Uterus (tissue), 4 donors: ENCODE measurements around the gene STXBP1. TPM values are rescaled to one million over a fixed set of nuclear protein-coding genes. Genes with fewer than 3 reads are reported as not detected.

ENCODE experiments used
- DNase-seq, 2 donors: peaks; one replicate each; pipeline ENCODE4 v3.0.0-alpha.2; 2019 to 2020
- H3K27ac ChIP-seq, 2 donors: fragments of 200-600 bp; sonication (generic); 1 replicate in 1 of 2; 2 replicates in 1 of 2; pipeline ENCODE4 v1.5.1; 2016 to 2018
- H3K27me3 ChIP-seq, 2 donors: fragments of 200-600 bp; sonication (generic); one replicate each; pipeline ENCODE4 v1.5.1; 2018 to 2019; ENCODE audit warnings: control low read depth in 1 of 2
- H3K36me3 ChIP-seq, 2 donors: fragments of 200-600 bp; sonication (generic); one replicate each; pipeline ENCODE4 v1.5.1; 2019; ENCODE audit warnings: control low read depth in 1 of 2
- H3K4me1 ChIP-seq, 2 donors: fragments of 200-600 bp; sonication (generic); one replicate each; pipeline ENCODE4 v1.5.1; 2018 to 2019; ENCODE audit warnings: control low read depth in 1 of 2
- H3K4me3 ChIP-seq, 2 donors: fragments of 200-600 bp; sonication (generic); 1 replicate in 1 of 2; 2 replicates in 1 of 2; pipeline ENCODE4 v1.5.1; 2018 to 2019; ENCODE audit warnings: mild to moderate bottlenecking in 1 of 2
- H3K9me3 ChIP-seq, 2 donors: fragments of 200-600 bp; sonication (generic); one replicate each; pipeline ENCODE4 v1.5.1; 2019; ENCODE audit warnings: control low read depth in 1 of 2
- POLR2A ChIP-seq, 2 donors: fragments of 450-650 bp; IDR thresholded peaks; one replicate each; pipeline ENCODE4 v1.6.1; 2016; ENCODE audit warnings: antibody characterized with exemption in 2 of 2, mild to moderate bottlenecking in 1 of 2, moderate library complexity in 1 of 2
- intact Hi-C: fragments of 100-400 bp; cut with DNase I; formaldehyde crosslinking; loops from one replicate; pipeline ENCODE4 v1.15.1; 2023; ENCODE audit warnings: low total_unique reads
- total RNA-seq, 4 donors: library from RNA; depleted of rRNA in 3 of 4; stranded (reverse); fragments of >200 nt in 3 of 4; gene quantifications; one replicate each; pipeline versions ENCODE4 v1.1.0 to v1.2.4, GENCODE V29; 2014 to 2023
- TF ChIP-seq, protein P1 (sequence below), 4 experiments: fragments of 200-600 bp in 2 of 4; fragments of 450-650 bp in 2 of 4; sonication (generic) in 2 of 4; IDR thresholded peaks; one replicate each; pipeline ENCODE4 v1.5.1; 2016 to 2019; ENCODE audit warnings: antibody characterized with exemption in 4 of 4, mild to moderate bottlenecking in 2 of 4, moderate library complexity in 1 of 4
- donor health status: DM: yes; HTN: yes; CAD: no.

Gene STXBP1
- total RNA-seq, 4 donors from 2014 or later: 46.6 to 147 (median 99.5) TPM

DNA sequence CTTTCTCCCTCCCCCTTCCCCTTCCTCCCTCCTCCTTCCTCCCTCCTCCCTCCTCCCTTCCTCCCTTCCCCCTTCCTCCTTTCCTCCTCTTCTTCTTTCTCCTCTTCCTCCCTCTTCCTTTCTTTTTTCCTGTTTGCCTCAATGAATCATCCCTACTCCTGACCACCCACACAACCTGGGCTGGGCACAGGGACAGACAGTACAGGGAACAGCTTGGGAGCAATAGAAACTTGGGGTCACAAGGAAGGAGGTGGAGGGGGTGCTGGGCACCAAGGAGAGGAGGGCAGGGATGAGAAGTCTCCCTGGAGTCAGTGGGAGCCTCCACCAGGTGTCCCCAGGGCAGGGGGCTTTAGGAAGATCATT lies 108.8 kb downstream of the STXBP1 start:
- Histone ChIP-seq H3K4me3 (no peak overlapping the region), H3K9me3 (no peaks in the 10 kb centered on the region), H3K36me3 (no peaks in the 10 kb centered on the region), H3K27me3 (no peaks in the 10 kb centered on the region), H3K4me1 (no peaks in the 10 kb centered on the region), H3K27ac (no peak overlapping the region)
- TF ChIP-seq, protein P1, sequence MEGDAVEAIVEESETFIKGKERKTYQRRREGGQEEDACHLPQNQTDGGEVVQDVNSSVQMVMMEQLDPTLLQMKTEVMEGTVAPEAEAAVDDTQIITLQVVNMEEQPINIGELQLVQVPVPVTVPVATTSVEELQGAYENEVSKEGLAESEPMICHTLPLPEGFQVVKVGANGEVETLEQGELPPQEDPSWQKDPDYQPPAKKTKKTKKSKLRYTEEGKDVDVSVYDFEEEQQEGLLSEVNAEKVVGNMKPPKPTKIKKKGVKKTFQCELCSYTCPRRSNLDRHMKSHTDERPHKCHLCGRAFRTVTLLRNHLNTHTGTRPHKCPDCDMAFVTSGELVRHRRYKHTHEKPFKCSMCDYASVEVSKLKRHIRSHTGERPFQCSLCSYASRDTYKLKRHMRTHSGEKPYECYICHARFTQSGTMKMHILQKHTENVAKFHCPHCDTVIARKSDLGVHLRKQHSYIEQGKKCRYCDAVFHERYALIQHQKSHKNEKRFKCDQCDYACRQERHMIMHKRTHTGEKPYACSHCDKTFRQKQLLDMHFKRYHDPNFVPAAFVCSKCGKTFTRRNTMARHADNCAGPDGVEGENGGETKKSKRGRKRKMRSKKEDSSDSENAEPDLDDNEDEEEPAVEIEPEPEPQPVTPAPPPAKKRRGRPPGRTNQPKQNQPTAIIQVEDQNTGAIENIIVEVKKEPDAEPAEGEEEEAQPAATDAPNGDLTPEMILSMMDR (IDR thresholded peaks at IDR 0.05): no peak
- TF ChIP-seq POLR2A (IDR thresholded peaks at IDR 0.05): no peak
- no peak for DNase-seq
- intact Hi-C loops: loop anchor here (10.0 kb wide), 1 partner anchor 126 kb away; no protein-coding TSS in a partner anchor

DNA sequence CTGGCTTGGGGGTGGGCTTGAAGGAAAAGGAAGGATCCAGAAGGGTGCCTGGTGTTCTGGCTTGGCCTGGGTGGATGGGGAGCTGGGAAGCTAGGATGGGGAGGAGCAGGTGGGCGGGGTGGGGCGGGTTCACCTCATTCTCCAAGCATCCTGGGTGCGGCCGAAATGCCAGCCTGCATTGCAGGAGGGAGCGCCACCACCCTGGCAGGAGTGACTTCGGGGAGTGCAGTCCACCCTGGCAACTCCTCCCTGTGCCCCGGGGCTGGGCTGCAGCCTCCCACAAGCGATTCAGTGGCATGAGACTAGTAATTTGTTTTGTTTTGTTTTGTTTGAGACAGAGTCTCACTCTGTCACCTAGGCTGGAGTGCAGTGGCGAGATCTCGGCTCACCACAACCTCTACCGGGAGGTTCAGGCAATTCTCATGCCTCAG lies 109.3 kb downstream of the STXBP1 start:
- Histone ChIP-seq H3K9me3 (no peaks in the 10 kb centered on the region), H3K36me3 (no peaks in the 10 kb centered on the region), H3K27ac (no peak overlapping the region), H3K4me1 (no peaks in the 10 kb centered on the region), H3K4me3 (no peak overlapping the region), H3K27me3 (no peaks in the 10 kb centered on the region)
- TF ChIP-seq, protein P1 (IDR thresholded peaks at IDR 0.05): no peak
- no peak for TF ChIP-seq POLR2A (IDR thresholded peaks at IDR 0.05)
- intact Hi-C loops: loop anchor here (10.0 kb wide), 1 partner anchor 127 kb away; no protein-coding TSS in a partner anchor
- no peak for DNase-seq

DNA sequence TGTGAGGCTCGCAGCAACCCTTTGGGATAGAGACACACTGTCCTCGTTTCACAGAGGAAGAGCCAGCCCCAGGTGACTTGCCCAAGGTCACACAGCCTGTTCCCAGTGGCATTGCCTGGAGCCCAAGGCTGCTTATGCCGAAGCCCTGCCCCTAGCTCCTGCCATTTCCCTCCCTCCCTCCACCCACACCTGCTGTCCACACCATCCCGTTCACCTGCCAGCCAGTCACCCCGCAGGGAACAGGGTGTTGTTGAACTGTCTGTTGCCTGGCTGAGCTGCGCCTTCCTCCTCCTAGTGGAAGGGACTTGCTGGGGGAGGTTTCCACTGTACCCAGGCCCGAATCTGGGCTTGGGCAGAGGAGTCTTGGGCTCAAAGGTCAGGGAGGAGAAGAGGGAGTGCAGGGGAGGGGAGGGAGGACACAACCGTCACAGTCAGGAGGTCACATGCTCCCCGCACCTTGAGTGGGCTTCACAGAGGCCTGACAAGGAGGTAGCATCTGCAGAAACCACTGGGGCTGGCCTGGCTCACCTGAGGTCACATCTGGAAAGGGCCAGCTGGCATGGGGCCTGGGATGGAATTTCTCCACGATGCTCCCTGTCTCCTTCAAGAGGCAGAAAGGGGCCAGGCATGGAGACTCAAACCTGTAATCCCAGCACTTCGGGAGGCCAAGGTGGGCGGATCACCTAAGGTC lies 110.1 kb downstream of the STXBP1 start:
- intact Hi-C loops: loop anchor here (10.0 kb wide), 1 partner anchor 127 kb away; no protein-coding TSS in a partner anchor
- Histone ChIP-seq H3K9me3 (no peaks in the 10 kb centered on the region), H3K4me3 (no peak overlapping the region), H3K27ac (no peak overlapping the region), H3K4me1 (no peaks in the 10 kb centered on the region), H3K27me3 (no peaks in the 10 kb centered on the region), H3K36me3 (no peaks in the 10 kb centered on the region)
- TF ChIP-seq POLR2A (IDR thresholded peaks at IDR 0.05): no peak
- TF ChIP-seq, protein P1 (IDR thresholded peaks at IDR 0.05): no peak
- no peak for DNase-seq

DNA sequence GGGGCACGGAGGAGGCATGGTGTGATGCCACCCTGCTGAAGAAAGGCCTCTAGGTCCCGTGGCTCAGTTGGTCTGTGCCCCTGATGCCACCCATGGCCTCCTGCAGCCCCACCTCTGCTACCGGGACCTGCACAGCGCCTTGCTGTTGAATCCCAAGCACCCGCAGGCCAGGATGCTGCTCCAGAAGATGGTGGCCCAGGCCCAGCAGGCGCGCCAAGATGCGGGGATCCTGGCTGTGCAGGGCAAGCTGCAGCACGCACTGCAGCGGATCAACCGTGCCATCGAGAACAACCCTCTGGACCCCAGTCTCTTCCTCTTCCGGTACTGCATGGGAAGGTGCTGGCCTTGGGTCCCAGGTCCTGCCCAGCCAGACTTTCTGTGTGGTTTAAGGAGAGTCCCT lies 110.9 kb downstream of the STXBP1 start:
- Histone ChIP-seq H3K9me3 (no peaks in the 10 kb centered on the region), H3K36me3 (no peaks in the 10 kb centered on the region), H3K27me3 (no peaks in the 10 kb centered on the region), H3K4me3 (no peak overlapping the region), H3K4me1 (no peaks in the 10 kb centered on the region), H3K27ac (no peak overlapping the region)
- DNase-seq: no peak
- intact Hi-C loops: loop anchor here (10.0 kb wide), 1 partner anchor 128 kb away; no protein-coding TSS in a partner anchor
- TF ChIP-seq, protein P1 (IDR thresholded peaks at IDR 0.05): no peak

DNA sequence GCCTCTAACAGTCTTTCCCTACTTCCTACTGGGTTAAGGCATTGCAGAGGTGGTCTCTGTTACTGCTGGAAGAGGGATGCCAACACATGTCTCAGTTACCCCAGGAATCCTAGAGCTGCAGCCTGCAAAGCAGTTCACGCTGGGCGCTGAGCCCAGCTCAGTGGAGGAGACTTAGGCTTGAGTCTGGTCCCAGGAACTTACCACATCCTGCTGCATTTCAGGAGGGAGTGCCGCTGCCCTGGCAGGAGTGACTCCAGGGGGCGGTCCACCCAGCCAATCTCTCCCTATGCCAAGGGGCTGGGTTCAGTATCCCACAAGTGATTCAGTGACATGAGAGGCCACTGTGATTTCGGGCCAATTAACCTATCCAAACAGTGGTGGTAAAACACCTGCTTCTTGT lies 111.4 kb downstream of the STXBP1 start:
- Histone ChIP-seq H3K9me3 (no peaks in the 10 kb centered on the region), H3K36me3 (no peaks in the 10 kb centered on the region), H3K4me3 (no peak overlapping the region), H3K27ac (no peak overlapping the region), H3K27me3 (no peaks in the 10 kb centered on the region), H3K4me1 (no peaks in the 10 kb centered on the region)
- TF ChIP-seq POLR2A (IDR thresholded peaks at IDR 0.05): no peak
- TF ChIP-seq, protein P1 (IDR thresholded peaks at IDR 0.05): no peak
- DNase-seq: no peak
- intact Hi-C loops: loop anchor here (10.0 kb wide), 1 partner anchor 129 kb away; no protein-coding TSS in a partner anchor
